Measurements from ENCODE around the gene ADAMTS2.

The ADAMTS2 gene

GRCh38 chr5:179166886-179167841 lies 178.1 kb downstream of the ADAMTS2 start:
- peak; percentile 71 for DNase-seq

- DNase-seq = no peak
Observed at GRCh38 chr5:179166171-179166885, 178.9 kb downstream of the ADAMTS2 start.

GRCh38 chr5:179165421-179166170 lies 179.7 kb downstream of the ADAMTS2 start:
- no peak for DNase-seq

- DNase-seq = no peak
Observed at GRCh38 chr5:179164331-179165311, 180.6 kb downstream of the ADAMTS2 start.

- no peak for DNase-seq
Observed at GRCh38 chr5:179163236-179164155, 181.8 kb downstream of the ADAMTS2 start.

GRCh38 chr5:179162351-179163235 lies 182.7 kb downstream of the ADAMTS2 start:
- no peak for DNase-seq

GRCh38 chr5:179161901-179162300 lies 183.4 kb downstream of the ADAMTS2 start:
- no peak for DNase-seq

- no peak for DNase-seq
Observed at GRCh38 chr5:179160584-179160983, 184.7 kb downstream of the ADAMTS2 start.

- no peak for DNase-seq
Observed at GRCh38 chr5:179158556-179158955, 186.7 kb downstream of the ADAMTS2 start.

- DNase-seq = no peak
Observed at GRCh38 chr5:179154991-179155955, 190.0 kb downstream of the ADAMTS2 start.

- DNase-seq = no peak
Observed at GRCh38 chr5:179154346-179154990, 190.8 kb downstream of the ADAMTS2 start.

GRCh38 chr5:179153921-179154345 lies 191.3 kb downstream of the ADAMTS2 start:
- no peak for DNase-seq

GRCh38 chr5:179153341-179153901 lies 191.8 kb downstream of the ADAMTS2 start:
- no peak for DNase-seq

- no peak for DNase-seq
Observed at GRCh38 chr5:179152941-179153340, 192.3 kb downstream of the ADAMTS2 start.

- DNase-seq = no peak
Observed at GRCh38 chr5:179152144-179152895, 192.9 kb downstream of the ADAMTS2 start.

GRCh38 chr5:179151286-179152118 lies 193.8 kb downstream of the ADAMTS2 start:
- DNase-seq = no peak
